Peyer's patch (tissue), 4 donors: Measurements from ENCODE around the gene IFI27L1.
A peak's percentile ranks its signal among the peaks of the same experiment; 100 is the strongest.

ENCODE experiments used
- POLR2A ChIP-seq, 2 donors: fragments of 450-650 bp; IDR thresholded peaks; one replicate each; pipeline ENCODE4 v1.5.1; 2017; ENCODE audit warnings: antibody characterized with exemption in 2 of 2, mild to moderate bottlenecking in 2 of 2, moderate library complexity in 2 of 2
- TF ChIP-seq, protein P1 (sequence below), 6 experiments: fragments of 450-650 bp in 4 of 6; fragments of 200-600 bp in 2 of 6; sonication (generic) in 1 of 6; IDR thresholded peaks; one replicate each; pipeline ENCODE4 v1.5.1; 2017 to 2019; ENCODE audit warnings: antibody characterized with exemption in 6 of 6, mild to moderate bottlenecking in 3 of 6, moderate library complexity in 1 of 6

DNA sequence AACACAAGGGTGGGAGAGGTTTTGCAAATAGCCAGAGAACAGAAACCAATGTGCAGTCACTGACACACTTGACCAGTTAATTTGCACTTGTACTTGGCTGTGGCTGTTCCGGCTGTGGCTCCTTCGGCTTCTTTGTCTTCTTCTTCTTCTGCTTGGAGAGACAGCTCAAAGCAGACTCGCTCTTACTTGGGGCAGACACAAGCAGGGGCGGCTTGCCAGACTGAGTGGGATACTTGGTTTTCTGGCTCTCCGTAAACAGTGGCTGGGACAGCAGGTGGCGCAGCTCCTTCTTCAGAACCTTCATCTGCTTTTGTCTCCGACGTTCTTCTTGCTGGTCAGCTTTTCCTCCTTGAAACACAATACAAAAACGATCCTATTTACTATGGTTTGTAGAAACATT, 30.0 kb upstream of the IFI27L1 start:
- TF ChIP-seq POLR2A (IDR thresholded peaks at IDR 0.05) = no peak
- TF ChIP-seq, protein P1, sequence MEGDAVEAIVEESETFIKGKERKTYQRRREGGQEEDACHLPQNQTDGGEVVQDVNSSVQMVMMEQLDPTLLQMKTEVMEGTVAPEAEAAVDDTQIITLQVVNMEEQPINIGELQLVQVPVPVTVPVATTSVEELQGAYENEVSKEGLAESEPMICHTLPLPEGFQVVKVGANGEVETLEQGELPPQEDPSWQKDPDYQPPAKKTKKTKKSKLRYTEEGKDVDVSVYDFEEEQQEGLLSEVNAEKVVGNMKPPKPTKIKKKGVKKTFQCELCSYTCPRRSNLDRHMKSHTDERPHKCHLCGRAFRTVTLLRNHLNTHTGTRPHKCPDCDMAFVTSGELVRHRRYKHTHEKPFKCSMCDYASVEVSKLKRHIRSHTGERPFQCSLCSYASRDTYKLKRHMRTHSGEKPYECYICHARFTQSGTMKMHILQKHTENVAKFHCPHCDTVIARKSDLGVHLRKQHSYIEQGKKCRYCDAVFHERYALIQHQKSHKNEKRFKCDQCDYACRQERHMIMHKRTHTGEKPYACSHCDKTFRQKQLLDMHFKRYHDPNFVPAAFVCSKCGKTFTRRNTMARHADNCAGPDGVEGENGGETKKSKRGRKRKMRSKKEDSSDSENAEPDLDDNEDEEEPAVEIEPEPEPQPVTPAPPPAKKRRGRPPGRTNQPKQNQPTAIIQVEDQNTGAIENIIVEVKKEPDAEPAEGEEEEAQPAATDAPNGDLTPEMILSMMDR (IDR thresholded peaks at IDR 0.05) = peak in 4 of 6 experiments; percentile 16 to 48 (median 40)
